GM19324 (cell line): Measurements from ENCODE around the gene ZBTB2.

Experiments used
- ATAC-seq: cut with Tn5 transposase; IDR thresholded peaks from one replicate; pipeline ENCODE4 v1.9.1; 2021; ENCODE audit warnings: mild to moderate bottlenecking, moderate library complexity; ENCODE audit not compliant: unreplicated experiment, low FRiP score

Gene ZBTB2, protein sequence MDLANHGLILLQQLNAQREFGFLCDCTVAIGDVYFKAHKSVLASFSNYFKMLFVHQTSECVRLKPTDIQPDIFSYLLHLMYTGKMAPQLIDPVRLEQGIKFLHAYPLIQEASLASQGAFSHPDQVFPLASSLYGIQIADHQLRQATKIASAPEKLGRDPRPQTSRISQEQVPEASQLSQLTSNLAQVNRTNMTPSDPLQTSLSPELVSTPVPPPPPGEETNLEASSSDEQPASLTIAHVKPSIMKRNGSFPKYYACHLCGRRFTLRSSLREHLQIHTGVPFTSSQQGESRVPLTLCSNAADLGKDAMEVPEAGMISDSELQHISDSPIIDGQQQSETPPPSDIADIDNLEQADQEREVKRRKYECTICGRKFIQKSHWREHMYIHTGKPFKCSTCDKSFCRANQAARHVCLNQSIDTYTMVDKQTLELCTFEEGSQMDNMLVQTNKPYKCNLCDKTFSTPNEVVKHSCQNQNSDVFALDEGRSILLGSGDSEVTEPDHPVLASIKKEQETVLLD

DNA sequence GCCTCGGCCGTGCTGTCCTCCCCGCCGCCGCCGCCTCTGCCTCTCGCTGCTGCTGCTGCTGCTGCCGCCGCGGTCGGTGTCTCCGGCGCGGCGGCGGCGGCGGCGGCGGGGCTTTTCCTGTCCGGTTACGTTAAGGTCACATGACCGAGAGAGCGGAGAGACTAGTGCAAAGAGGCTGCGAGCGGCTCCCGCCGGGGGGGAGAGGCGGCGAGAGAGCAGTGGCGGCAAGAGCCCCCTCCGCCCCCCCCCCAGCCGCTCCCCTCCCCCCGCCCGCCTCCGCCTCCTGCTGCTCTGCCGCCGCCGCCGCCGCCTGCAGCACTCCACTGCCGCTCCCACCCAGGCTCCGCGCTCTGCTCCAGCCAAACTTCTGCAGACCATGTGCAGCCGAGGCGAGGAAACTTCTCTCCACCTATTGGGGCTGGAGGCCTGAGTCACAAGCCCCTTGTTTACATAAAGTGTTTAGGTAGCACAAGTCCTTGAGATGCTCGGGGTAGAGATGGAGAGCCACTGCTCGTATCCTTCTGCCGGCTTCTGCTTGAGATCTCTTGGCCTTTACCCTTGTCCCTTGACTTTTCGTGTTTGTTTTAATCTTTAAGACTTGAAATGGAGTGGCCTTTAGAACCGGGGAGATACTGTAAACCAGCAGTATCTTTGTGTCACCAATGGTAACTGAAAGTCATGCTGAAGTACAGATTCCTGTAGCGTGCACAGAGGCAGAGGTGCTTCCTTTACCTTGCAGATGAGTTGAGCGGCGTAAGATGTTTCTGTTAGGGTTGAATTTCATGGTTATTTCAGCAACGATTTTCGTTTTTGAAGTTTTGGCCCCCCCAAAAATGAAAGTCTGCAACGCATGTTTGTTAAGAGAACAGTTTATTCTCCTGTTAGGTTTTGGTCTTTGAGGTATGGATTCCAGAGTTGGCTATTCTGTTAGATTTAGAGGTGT lies at the start of gene ZBTB2:
Gene ZBTB2, minus strand, starts transcription at position 89 of the 943 bp plus-strand sequence. CDS start 17,922 bp downstream, outside the sequence.
- no peak for ATAC-seq

GRCh38 chr6:151440930-151441329 lies 49.6 kb upstream of the ZBTB2 start:
- peak; percentile 51 for ATAC-seq

DNA sequence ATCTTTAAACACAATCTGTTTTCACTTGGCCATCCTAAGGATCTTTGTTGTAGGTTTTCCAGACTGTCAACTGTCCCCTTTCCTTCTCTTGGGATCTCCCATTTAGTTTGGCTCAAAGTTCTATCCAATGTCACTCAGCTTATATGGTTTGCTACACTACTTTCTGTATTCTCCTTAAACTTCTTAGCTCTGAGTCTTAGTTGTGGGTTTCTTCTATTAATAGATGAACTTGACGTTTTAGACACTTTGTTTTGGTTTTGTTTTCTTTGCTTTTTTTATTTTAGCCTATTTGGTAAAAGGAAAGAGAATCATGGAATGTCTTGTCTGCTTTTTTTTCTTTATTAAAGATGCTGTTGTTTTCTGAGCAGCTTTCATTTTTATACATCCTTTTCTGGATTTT lies 49.1 kb upstream of the ZBTB2 start:
- peak; percentile 37 for ATAC-seq

- no peak for ATAC-seq
Observed at GRCh38 chr6:151437401-151437800, 46.0 kb upstream of the ZBTB2 start.

GRCh38 chr6:151436802-151437201 lies 45.4 kb upstream of the ZBTB2 start:
- no peak for ATAC-seq

GRCh38 chr6:151436300-151436699 lies 44.9 kb upstream of the ZBTB2 start:
- ATAC-seq = no peak

- ATAC-seq = no peak
Observed at GRCh38 chr6:151434369-151434768, 43.0 kb upstream of the ZBTB2 start.

- ATAC-seq = no peak
Observed at GRCh38 chr6:151432651-151433050, 41.3 kb upstream of the ZBTB2 start.

GRCh38 chr6:151431337-151431736 lies 40.0 kb upstream of the ZBTB2 start:
- no peak for ATAC-seq

DNA sequence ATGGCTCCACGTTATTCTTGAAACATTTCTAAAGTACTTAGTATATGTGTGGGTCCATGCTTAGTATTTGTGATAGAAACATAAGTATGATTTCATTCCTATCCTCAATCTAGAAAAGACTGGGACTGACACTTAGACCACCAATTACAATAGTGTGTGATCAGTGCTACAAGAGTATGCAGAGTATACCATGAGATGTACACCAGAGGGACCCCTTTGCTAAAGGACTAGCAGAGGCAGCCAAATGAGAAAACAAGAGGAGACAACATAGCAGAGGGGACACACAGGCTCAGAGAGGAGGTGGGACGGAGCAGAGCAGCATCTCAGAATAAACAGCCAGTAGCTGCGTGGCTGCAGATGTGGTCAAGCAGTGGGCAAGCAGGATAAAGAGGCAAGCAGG lies 39.5 kb upstream of the ZBTB2 start:
- ATAC-seq = no peak

DNA sequence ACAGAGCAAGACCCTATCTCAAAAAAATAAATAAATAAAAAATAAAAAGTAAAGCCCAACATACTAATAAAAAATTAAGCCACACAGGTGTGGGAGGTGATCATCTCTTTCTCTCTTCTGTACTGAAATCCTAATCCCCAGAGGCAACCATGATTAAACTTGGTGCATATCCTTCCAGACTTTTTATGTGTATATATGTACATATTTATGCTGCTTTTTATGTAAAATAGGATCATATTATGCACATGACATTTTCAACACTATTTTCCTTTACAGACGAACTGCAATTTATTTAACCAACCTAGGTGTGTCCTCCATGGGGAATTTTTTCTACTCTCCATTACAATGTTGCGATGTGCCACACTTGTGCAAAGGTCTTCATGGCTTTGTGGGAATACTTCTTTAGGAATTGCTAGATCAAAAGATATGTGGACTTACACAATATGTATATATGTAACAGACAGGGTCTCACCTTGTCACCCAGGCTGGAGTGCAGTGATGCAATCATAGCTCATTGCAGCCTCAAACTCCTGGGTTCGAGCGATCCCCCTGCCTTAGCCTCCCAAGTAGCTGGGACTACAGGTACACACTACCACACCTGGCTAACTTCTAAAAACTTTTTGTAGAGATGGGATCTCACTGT lies 36.9 kb upstream of the ZBTB2 start:
- ATAC-seq = no peak

DNA sequence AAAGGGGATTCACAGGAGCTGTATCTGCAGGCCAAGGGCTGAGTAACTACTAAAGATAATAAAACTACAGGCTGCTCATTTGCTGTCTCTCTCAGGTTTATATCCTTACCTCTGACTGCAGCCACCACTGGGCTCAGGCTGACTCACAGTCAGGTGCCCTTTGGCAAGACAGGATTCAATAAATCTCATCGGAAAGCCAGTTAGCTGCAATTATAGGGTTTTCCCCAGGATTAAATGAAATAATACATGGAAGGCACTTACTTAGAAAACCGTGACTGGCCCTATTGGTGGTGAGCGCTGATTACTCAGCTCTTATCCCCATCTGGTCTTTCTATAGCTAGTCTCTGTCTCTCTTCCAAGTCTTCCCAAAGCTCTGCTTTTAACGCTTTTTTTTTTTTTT lies 34.2 kb upstream of the ZBTB2 start:
- ATAC-seq = no peak

DNA sequence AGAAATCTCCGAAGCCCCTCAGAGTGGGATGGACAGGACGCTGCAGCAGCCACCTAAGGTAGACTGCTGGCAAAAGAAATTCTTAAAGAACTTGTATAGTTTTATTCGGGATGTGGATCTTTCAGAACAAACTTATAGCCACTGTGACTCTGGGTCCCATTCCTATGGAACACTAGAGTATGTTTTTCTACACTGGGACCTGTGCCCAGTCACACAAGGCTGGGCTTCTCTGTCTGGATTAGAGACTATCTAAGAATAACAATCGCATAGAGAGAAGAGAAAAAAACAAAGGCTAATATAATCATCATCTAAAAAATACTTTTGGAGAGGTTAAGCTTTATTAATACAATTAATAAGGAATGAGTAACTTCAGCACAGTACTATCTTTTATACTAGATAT lies 31.6 kb upstream of the ZBTB2 start:
- no peak for ATAC-seq

GRCh38 chr6:151417477-151417876 lies 26.1 kb upstream of the ZBTB2 start:
- ATAC-seq = no peak

- no peak for ATAC-seq
Observed at GRCh38 chr6:151414641-151415260, 23.4 kb upstream of the ZBTB2 start.

DNA sequence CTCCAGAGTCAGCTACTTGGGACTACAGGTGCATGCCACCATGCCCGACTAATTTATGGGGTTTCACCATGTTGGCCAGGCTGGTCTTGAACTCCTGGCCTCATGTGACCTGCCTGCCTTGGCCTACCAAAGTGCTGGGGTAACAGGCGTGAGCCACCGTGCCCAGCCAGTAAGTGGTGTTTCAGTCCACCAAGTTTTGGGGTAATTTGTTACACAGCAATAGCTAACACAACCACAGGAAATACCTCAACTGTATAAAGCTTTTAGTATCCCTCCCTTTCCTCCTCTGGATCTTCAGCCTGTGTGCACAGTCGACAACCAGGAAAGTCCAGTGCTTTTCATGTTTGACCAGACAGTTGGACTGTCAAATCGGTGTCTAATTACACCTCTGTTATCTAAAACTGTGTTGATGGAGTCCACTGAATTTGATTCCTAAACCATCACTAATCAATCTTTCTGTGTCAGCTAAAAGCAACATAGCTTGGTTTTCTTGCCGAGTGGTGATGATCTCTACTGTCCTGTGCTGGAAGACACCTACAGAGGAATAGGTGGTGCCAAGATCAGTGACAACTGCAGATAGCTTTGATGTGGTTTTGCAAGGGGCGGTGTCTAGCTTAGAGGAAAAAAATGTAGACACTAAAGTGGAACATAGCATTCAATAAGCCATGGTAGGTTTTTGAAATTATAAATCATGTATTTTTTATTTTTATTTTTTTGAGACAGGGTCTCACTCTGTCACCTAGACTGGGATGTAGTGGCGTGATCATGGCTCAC lies 22.2 kb upstream of the ZBTB2 start:
- ATAC-seq = no peak

DNA sequence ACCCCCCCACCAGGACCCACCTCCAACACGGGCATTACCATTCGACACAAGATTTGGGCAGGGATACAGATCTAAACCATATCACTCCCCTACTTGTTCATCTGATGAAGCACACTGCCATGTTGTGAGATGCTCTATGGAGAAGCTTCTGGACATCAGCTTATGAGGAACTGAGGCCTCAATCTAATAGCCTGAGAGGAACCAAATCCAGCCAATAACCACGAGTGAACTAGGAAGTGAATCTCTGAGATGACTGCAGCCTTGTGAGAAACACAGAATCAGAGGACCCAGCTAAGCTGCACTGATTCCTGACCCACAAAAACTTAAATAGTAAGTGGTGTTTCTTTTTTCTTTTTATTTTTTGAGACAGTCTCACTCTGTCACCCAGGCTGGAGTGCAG lies 21.6 kb upstream of the ZBTB2 start:
- ATAC-seq = no peak

DNA sequence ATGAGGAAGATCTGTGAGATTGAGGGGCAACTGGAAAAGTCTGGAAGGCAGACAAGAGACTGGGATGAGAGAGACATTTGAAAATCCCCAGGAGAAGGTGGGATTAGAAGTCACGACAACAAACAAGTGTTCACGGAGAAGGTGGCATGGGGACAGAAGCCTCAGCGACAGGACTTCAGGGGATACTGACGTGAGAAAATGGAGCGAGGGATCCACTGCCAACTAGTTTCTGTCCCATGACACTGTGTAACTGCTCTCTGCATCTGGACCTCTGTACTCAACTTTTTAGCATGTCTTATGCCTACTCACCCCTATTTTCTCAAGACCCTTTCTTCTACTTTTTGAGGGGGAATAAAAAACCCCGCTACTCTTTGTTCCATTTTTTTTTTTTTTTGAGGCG lies 18.3 kb upstream of the ZBTB2 start:
- ATAC-seq = no peak

DNA sequence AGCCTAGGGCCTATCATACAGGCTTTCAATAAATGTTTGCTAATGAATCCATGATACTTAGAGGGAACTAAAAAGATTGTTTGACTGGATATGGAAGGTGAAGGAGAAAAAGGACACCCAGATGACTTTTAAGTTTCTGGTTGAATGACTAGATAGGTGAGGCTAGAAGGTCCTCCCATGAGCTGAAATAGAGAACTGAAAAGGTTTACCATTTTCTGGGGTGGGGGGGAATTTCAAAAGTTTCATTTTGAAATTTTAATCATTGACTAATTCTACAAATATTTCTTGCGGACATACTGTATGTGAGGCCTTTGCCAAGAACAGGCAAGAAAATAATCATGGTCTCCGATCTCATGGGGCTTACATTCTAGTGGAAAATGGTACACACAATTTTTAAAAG lies 17.9 kb upstream of the ZBTB2 start:
- peak; percentile 46 for ATAC-seq

- peak; percentile 11 for ATAC-seq
Observed at GRCh38 chr6:151408858-151409257, 17.5 kb upstream of the ZBTB2 start.
